H9 (cell line): ENCODE data around the gene F5. TPM values are rescaled to one million over a fixed set of nuclear protein-coding genes. Genes with fewer than 3 reads are reported as not detected.

Experiments
- DNase-seq: peaks from one replicate; pipeline ENCODE4 v3.0.0-alpha.2; 2017
- H2AFZ ChIP-seq: one replicate; pipeline ENCODE4 v1.6.1; 2013; ENCODE audit warnings: mild to moderate bottlenecking, low read length, control low read depth, moderate library complexity
- H2AK5ac ChIP-seq: 2 replicates; pipeline ENCODE4 v1.6.1; 2013; ENCODE audit warnings: low read length, control low read depth, mixed read lengths; ENCODE audit not compliant: insufficient read length
- H2BK120ac ChIP-seq: one replicate; pipeline ENCODE4 v1.6.1; 2013; ENCODE audit warnings: low read depth, mild to moderate bottlenecking, low read length, control low read depth, inconsistent platforms; ENCODE audit not compliant: poor library complexity, severe bottlenecking
- H2BK12ac ChIP-seq: 2 replicates; pipeline ENCODE4 v1.6.1; 2013; ENCODE audit warnings: low read length, control low read depth, mixed read lengths, low read depth; ENCODE audit not compliant: insufficient read length
- H2BK15ac ChIP-seq: 2 replicates; pipeline ENCODE4 v1.6.1; 2013; ENCODE audit warnings: low read depth, low read length, control low read depth
- H2BK20ac ChIP-seq: one replicate; pipeline ENCODE4 v1.6.1; 2013; ENCODE audit warnings: low read depth, mild to moderate bottlenecking, low read length, control low read depth, inconsistent platforms; ENCODE audit not compliant: poor library complexity, severe bottlenecking
- H2BK5ac ChIP-seq: 2 replicates; pipeline ENCODE4 v1.6.1; 2013; ENCODE audit warnings: low read length, control low read depth, mixed read lengths; ENCODE audit not compliant: insufficient read length
- H3K14ac ChIP-seq: 2 replicates; pipeline ENCODE4 v1.6.1; 2013; ENCODE audit warnings: low read length, control low read depth; ENCODE audit not compliant: insufficient read depth
- H3K18ac ChIP-seq: 2 replicates; pipeline ENCODE4 v1.6.1; 2013; ENCODE audit warnings: low read depth, mild to moderate bottlenecking, mixed read lengths, low read length, control low read depth; ENCODE audit not compliant: insufficient read length
- H3K23ac ChIP-seq: 2 replicates; pipeline ENCODE4 v1.6.1; 2013; ENCODE audit warnings: low read length, control low read depth, mixed read lengths, low read depth; ENCODE audit not compliant: insufficient read length
- H3K23me2 ChIP-seq: 2 replicates; pipeline ENCODE4 v1.6.1; 2013; ENCODE audit warnings: low read depth, mild to moderate bottlenecking, mixed read lengths, low read length, control low read depth; ENCODE audit not compliant: insufficient read length, poor library complexity, severe bottlenecking
- H3K27ac ChIP-seq: 2 replicates; pipeline ENCODE4 v1.5.1; 2013; ENCODE audit warnings: low read length, control low read depth, mixed read lengths, low read depth; ENCODE audit not compliant: insufficient read length
- H3K27me3 ChIP-seq: 2 replicates; pipeline ENCODE4 v1.6.1; 2013; ENCODE audit warnings: low read length, control low read depth, inconsistent platforms; ENCODE audit not compliant: insufficient read depth
- H3K4ac ChIP-seq: 2 replicates; pipeline ENCODE4 v1.6.1; 2013; ENCODE audit warnings: low read depth, mild to moderate bottlenecking, control low read depth, inconsistent platforms, low read length, moderate library complexity
- H3K4me1 ChIP-seq: 2 replicates; pipeline ENCODE4 v1.6.1; 2013; ENCODE audit warnings: low read length, control low read depth, inconsistent platforms; ENCODE audit not compliant: insufficient read depth
- H3K4me2 ChIP-seq: 2 replicates; pipeline ENCODE4 v1.6.1; 2013; ENCODE audit warnings: low read length, control low read depth, mixed read lengths; ENCODE audit not compliant: insufficient read length, insufficient read depth
- H3K56ac ChIP-seq: 2 replicates; pipeline ENCODE4 v1.6.1; 2013; ENCODE audit warnings: low read depth, mild to moderate bottlenecking, mixed read lengths, low read length, control low read depth; ENCODE audit not compliant: insufficient read length
- H3K79me1 ChIP-seq: 2 replicates; pipeline ENCODE4 v1.6.1; 2013; ENCODE audit warnings: low read depth, mild to moderate bottlenecking, moderate library complexity, low read length, control low read depth, inconsistent platforms; ENCODE audit not compliant: insufficient read depth, poor library complexity, severe bottlenecking
- H3K79me2 ChIP-seq: 2 replicates; pipeline ENCODE4 v1.6.1; 2013; ENCODE audit warnings: low read length, control low read depth, inconsistent platforms; ENCODE audit not compliant: insufficient read depth
- H3K9ac ChIP-seq: 2 replicates; pipeline ENCODE4 v1.6.1; 2013; ENCODE audit warnings: low read length, control low read depth, mixed read lengths; ENCODE audit not compliant: insufficient read length; ENCODE audit errors: extremely low read depth
- H3K9me3 ChIP-seq: one replicate; pipeline ENCODE4 v1.6.1; 2013; ENCODE audit warnings: low read depth, low read length, inconsistent platforms; ENCODE audit not compliant: control insufficient read depth
- H3T11ph ChIP-seq: one replicate; pipeline ENCODE4 v1.6.1; 2013; ENCODE audit warnings: mild to moderate bottlenecking, low read length, control low read depth, inconsistent platforms
- H4K20me1 ChIP-seq: one replicate; pipeline ENCODE4 v1.6.1; 2013; ENCODE audit not compliant: control insufficient read depth, insufficient read length, insufficient read depth
- H4K5ac ChIP-seq: 2 replicates; pipeline ENCODE4 v1.6.1; 2013; ENCODE audit warnings: low read depth, mild to moderate bottlenecking, mixed read lengths, low read length, control low read depth; ENCODE audit not compliant: insufficient read length
- H4K8ac ChIP-seq: replicated peaks from 2 replicates; pipeline ENCODE4 v1.6.1; 2013; ENCODE audit warnings: low read length, control low read depth, mixed read lengths, low read depth; ENCODE audit not compliant: insufficient read length
- H4K91ac ChIP-seq: 2 replicates; pipeline ENCODE4 v1.6.1; 2013; ENCODE audit warnings: low read depth, mild to moderate bottlenecking, moderate library complexity, mixed read lengths, low read length, control low read depth; ENCODE audit not compliant: insufficient read length
- H3K27ac Mint-ChIP-seq, 3 experiments: 2 replicates in 2 of 3; 3 replicates in 1 of 3; pipeline ENCODE4 v1.8.0; 2020 to 2021; ENCODE audit warnings: mixed read lengths in 3 of 3, mild to moderate bottlenecking in 1 of 3, moderate library complexity in 1 of 3
- H3K27me3 Mint-ChIP-seq: 2 replicates; pipeline ENCODE4 v1.8.0; 2021; ENCODE audit warnings: low read depth, mild to moderate bottlenecking, moderate library complexity, mixed read lengths
- H3K36me3 Mint-ChIP-seq, 3 experiments: 2 replicates in 2 of 3; 3 replicates in 1 of 3; pipeline ENCODE4 v1.8.0; 2020 to 2021; ENCODE audit warnings: low read depth in 3 of 3, mixed read lengths in 3 of 3; ENCODE audit not compliant: insufficient read depth in 1 of 3
- H3K4me1 Mint-ChIP-seq, 2 experiments: 2 replicates each; pipeline ENCODE4 v1.8.0; 2020; ENCODE audit warnings: mixed read lengths in 2 of 2
- H3K4me3 Mint-ChIP-seq, 2 experiments: 2 replicates in 1 of 2; 3 replicates in 1 of 2; pipeline ENCODE4 v1.8.0; 2020 to 2021; ENCODE audit warnings: mild to moderate bottlenecking in 2 of 2, mixed read lengths in 2 of 2, moderate library complexity in 1 of 2
- H3K9me3 Mint-ChIP-seq, 2 experiments: 2 replicates in 1 of 2; 3 replicates in 1 of 2; pipeline ENCODE4 v1.8.0; 2020; ENCODE audit warnings: mild to moderate bottlenecking in 2 of 2, mixed read lengths in 2 of 2, moderate library complexity in 1 of 2
- WGBS: extraction: QIAGEN DNeasy Blood & Tissue Kit; methylation state at CpG from one replicate; pipeline ENCODE4 v1.1.7; 2013; ENCODE audit warnings: missing lambda C conversion rate, low lambda C conversion rate, mixed read lengths; ENCODE audit not compliant: insufficient read length; ENCODE audit errors: extremely low coverage; 5-methylcytosine and 5-hydroxymethylcytosine counted together
- total RNA-seq: library from RNA; stranded (reverse); gene quantifications from 2 replicates; pipeline ENCODE4 v1.2.1, GENCODE V29; 2021
- TF ChIP-seq, protein P1 (sequence below): fragments of 200-600 bp; sonication (generic); conservative IDR thresholded peaks from 3 replicates; pipeline ENCODE4 v1.8.0; 2021; ENCODE audit warnings: antibody characterized with exemption, mild to moderate bottlenecking

F5 gene
- total RNA-seq, 1 experiment from 2014 or later: 0.04 TPM

DNA sequence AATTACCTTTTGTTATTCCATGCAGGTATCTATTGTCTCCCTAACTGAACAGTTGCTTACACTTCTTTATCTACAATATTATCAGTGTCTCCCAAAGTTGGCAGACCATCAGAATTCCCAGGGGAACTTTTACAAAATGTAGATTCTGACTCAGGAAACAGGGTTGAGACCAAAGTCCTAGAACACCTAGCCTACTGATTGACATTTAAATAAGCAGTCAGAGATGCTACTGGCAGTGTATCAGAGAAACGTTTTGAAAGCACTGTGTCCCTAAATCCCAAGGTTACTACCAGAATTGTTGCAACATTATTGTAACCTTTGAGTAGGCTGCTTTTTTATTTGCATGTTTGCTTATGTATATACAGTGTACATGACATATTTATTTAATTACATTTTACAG, 1.8 kb upstream of the F5 start:
- Histone ChIP-seq H3K27me3 (no peaks in the 10 kb centered on the region), H2BK20ac (no peak overlapping the region), H2BK5ac (no peak overlapping the region), H3K23me2 (no peaks in the 10 kb centered on the region), H2AK5ac (no peak overlapping the region), H3K18ac (no peak overlapping the region), H3K14ac (no peak overlapping the region), H2AFZ (no peak overlapping the region), H4K91ac (no peak overlapping the region), H3T11ph (no peak overlapping the region), H4K5ac (no peak overlapping the region), H3K9me3 (no peaks in the 10 kb centered on the region), H3K4me2 (no peak overlapping the region), H4K8ac (no peak overlapping the region), H3K9ac (no peak overlapping the region), H3K4me1 (no peaks in the 10 kb centered on the region), H3K23ac (no peak overlapping the region), H2BK120ac (no peak overlapping the region), H3K56ac (no peak overlapping the region), H3K79me2 (no peaks in the 10 kb centered on the region), H2BK15ac (no peak overlapping the region), H3K4ac (no peak overlapping the region), H2BK12ac (no peak overlapping the region), H4K20me1 (no peaks in the 10 kb centered on the region), H3K27ac (no peak overlapping the region), H3K79me1 (no peaks in the 10 kb centered on the region)
- no peak for DNase-seq
- H3K36me3 Mint-ChIP-seq: no peaks in the 10 kb centered on the region
- TF ChIP-seq, protein P1, sequence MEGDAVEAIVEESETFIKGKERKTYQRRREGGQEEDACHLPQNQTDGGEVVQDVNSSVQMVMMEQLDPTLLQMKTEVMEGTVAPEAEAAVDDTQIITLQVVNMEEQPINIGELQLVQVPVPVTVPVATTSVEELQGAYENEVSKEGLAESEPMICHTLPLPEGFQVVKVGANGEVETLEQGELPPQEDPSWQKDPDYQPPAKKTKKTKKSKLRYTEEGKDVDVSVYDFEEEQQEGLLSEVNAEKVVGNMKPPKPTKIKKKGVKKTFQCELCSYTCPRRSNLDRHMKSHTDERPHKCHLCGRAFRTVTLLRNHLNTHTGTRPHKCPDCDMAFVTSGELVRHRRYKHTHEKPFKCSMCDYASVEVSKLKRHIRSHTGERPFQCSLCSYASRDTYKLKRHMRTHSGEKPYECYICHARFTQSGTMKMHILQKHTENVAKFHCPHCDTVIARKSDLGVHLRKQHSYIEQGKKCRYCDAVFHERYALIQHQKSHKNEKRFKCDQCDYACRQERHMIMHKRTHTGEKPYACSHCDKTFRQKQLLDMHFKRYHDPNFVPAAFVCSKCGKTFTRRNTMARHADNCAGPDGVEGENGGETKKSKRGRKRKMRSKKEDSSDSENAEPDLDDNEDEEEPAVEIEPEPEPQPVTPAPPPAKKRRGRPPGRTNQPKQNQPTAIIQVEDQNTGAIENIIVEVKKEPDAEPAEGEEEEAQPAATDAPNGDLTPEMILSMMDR: no peak
- no peak overlapping the region for H3K4me3 Mint-ChIP-seq
- H3K4me1 Mint-ChIP-seq: peaks cover 8% of the 10 kb centered on the region in 2 experiments; a peak in 2 of 4 replicates
- H3K9me3 Mint-ChIP-seq: no peaks in the 10 kb centered on the region
- no CpG with 5 or more reads among the region's 1 CpG for whole genome bisulfite sequencing
- peaks cover 17% of the 10 kb centered on the region for H3K27me3 Mint-ChIP-seq
- H3K27ac Mint-ChIP-seq: no peak overlapping the region
